ENCODE measurements around the gene GTF3C5.

- TF ChIP-seq CTCF (conservative IDR thresholded peaks at IDR 0.05; ENCODE audit: low read depth, low read length) (no peak), POLR2A (IDR thresholded peaks at IDR 0.05; ENCODE audit: low read depth, low read length) (no peak), USF2 (IDR thresholded peaks at IDR 0.05; ENCODE audit: low read depth, low read length) (no peak), CHD1 (IDR thresholded peaks at IDR 0.05; ENCODE audit: low read depth, low read length) (no peak), MAZ (IDR thresholded peaks at IDR 0.05; ENCODE audit: borderline replicate concordance, low read depth, low read length) (peak; percentile 87), RCOR1 (IDR thresholded peaks at IDR 0.05; ENCODE audit: insufficient replicate concordance, low read length) (no peak)
These were observed 45.3 kb downstream of the GTF3C5 start for GRCh38 chr9:133075925-133076630.
